DND-41 (cell line): ENCODE results near the gene TPRG1.

Experiments used
- ATAC-seq: fragments of 200-7000 bp; cut with Tn5 transposase; 3 replicates; pipeline ENCODE4 v1.9.1; 2021; ENCODE audit warnings: low read depth; ENCODE audit not compliant: insufficient read depth
- DNase-seq: peaks from one replicate; pipeline ENCODE4 v3.0.0-alpha.2; 2020
- H2AFZ ChIP-seq: 2 replicates; pipeline ENCODE4 v1.6.0; 2012; ENCODE audit warnings: low read depth, low read length
- H3K27ac ChIP-seq: 2 replicates; pipeline ENCODE4 v1.5.1; 2012; ENCODE audit warnings: low read length, inconsistent platforms
- H3K27me3 ChIP-seq: fragments of 200-600 bp; sonication (generic); 2 replicates; pipeline ENCODE4 v1.6.0; 2012; ENCODE audit warnings: low read length, mild to moderate bottlenecking, inconsistent platforms; ENCODE audit not compliant: insufficient read depth, poor library complexity
- H3K36me3 ChIP-seq: 2 replicates; pipeline ENCODE4 v1.5.1; 2012; ENCODE audit warnings: low read length, inconsistent platforms; ENCODE audit not compliant: insufficient read depth
- H3K4me1 ChIP-seq: 2 replicates; pipeline ENCODE4 v1.5.1; 2012; ENCODE audit warnings: mild to moderate bottlenecking, low read length; ENCODE audit not compliant: insufficient read depth
- H3K4me2 ChIP-seq: 2 replicates; pipeline ENCODE4 v1.6.0; 2012; ENCODE audit warnings: mild to moderate bottlenecking, moderate library complexity, low read length, inconsistent platforms; ENCODE audit not compliant: insufficient read depth
- H3K4me3 ChIP-seq, 2 experiments: fragments of 200-600 bp in 1 of 2; shearing (Covaris generic) in 1 of 2; 2 replicates each; pipeline ENCODE4 v1.5.1; 2012 to 2016; ENCODE audit warnings: inconsistent platforms in 2 of 2, low read length in 2 of 2, mild to moderate bottlenecking in 2 of 2, low read depth in 1 of 2, moderate library complexity in 1 of 2
- H3K79me2 ChIP-seq: 2 replicates; pipeline ENCODE4 v1.6.0; 2012; ENCODE audit warnings: low read length, inconsistent platforms; ENCODE audit not compliant: insufficient read depth
- H3K9ac ChIP-seq: 2 replicates; pipeline ENCODE4 v1.6.0; 2012; ENCODE audit warnings: low read depth, mild to moderate bottlenecking, inconsistent platforms, low read length, moderate library complexity
- H3K9me3 ChIP-seq: 2 replicates; pipeline ENCODE4 v1.5.1; 2012; ENCODE audit warnings: low read length, moderate library complexity, mild to moderate bottlenecking, inconsistent platforms; ENCODE audit not compliant: insufficient read depth, severe bottlenecking
- H4K20me1 ChIP-seq: 2 replicates; pipeline ENCODE4 v1.6.0; 2012; ENCODE audit warnings: low read length; ENCODE audit not compliant: insufficient read depth
- EZH2 ChIP-seq: IDR thresholded peaks from 3 replicates; pipeline ENCODE4 v1.6.1; 2012; ENCODE audit warnings: borderline replicate concordance, low read depth, mild to moderate bottlenecking, moderate library complexity, low read length, inconsistent platforms; ENCODE audit not compliant: severe bottlenecking
- TF ChIP-seq, protein P1 (sequence below): IDR thresholded peaks from 2 replicates; pipeline ENCODE4 v1.5.1; 2012; ENCODE audit warnings: borderline replicate concordance, low read length, moderate library complexity, mild to moderate bottlenecking; ENCODE audit not compliant: poor library complexity, severe bottlenecking; ENCODE audit errors: extremely low read depth

TPRG1 gene

GRCh38 chr3:189165092-189165612, 6.6 kb upstream of the TPRG1 start:
- Histone ChIP-seq H3K9ac (no peak overlapping the region), H2AFZ (no peak overlapping the region), H3K9me3 (no peaks in the 10 kb centered on the region), H4K20me1 (no peaks in the 10 kb centered on the region), H3K4me3 (no peak overlapping the region), H3K27me3 (no peaks in the 10 kb centered on the region), H3K36me3 (no peaks in the 10 kb centered on the region), H3K4me1 (no peaks in the 10 kb centered on the region), H3K4me2 (no peak overlapping the region), H3K79me2 (no peaks in the 10 kb centered on the region), H3K27ac (no peak overlapping the region)
- no peak for TF ChIP-seq EZH2
- TF ChIP-seq, protein P1, sequence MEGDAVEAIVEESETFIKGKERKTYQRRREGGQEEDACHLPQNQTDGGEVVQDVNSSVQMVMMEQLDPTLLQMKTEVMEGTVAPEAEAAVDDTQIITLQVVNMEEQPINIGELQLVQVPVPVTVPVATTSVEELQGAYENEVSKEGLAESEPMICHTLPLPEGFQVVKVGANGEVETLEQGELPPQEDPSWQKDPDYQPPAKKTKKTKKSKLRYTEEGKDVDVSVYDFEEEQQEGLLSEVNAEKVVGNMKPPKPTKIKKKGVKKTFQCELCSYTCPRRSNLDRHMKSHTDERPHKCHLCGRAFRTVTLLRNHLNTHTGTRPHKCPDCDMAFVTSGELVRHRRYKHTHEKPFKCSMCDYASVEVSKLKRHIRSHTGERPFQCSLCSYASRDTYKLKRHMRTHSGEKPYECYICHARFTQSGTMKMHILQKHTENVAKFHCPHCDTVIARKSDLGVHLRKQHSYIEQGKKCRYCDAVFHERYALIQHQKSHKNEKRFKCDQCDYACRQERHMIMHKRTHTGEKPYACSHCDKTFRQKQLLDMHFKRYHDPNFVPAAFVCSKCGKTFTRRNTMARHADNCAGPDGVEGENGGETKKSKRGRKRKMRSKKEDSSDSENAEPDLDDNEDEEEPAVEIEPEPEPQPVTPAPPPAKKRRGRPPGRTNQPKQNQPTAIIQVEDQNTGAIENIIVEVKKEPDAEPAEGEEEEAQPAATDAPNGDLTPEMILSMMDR, result no peak
- ATAC-seq (no peak), DNase-seq (no peak)

DNA sequence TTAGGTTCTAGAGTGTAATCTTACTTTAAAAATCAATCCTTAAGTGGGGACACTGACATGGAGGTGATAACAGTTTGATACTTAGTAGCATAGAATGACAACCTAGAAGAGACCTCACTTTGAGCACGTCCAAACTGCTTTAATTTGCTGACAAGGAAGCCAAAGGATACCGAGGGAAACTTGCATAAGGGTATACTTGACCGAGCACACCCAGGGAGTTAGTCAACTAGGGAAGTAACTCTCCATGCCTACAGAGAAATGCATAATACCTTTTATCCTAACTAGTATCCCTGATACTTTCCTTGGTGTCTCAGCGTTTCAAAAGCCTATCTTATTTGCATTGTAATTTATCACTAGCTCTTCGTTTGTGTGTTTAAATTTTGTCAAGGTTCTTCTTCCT, 5.5 kb upstream of the TPRG1 start:
- no peak overlapping the region for H3K27ac ChIP-seq
- no peak overlapping the region for H3K4me3 ChIP-seq
- no peaks in the 10 kb centered on the region for H3K36me3 ChIP-seq
- H2AFZ ChIP-seq, result no peak overlapping the region
- ATAC-seq (no peak), DNase-seq (no peak)
- no peaks in the 10 kb centered on the region for H3K9me3 ChIP-seq
- H3K4me1 ChIP-seq, result no peaks in the 10 kb centered on the region
- TF ChIP-seq EZH2, result no peak
- TF ChIP-seq, protein P1, result no peak
- no peaks in the 10 kb centered on the region for H4K20me1 ChIP-seq
- no peak overlapping the region for H3K9ac ChIP-seq
- no peaks in the 10 kb centered on the region for H3K27me3 ChIP-seq
- H3K4me2 ChIP-seq, result no peak overlapping the region
- no peaks in the 10 kb centered on the region for H3K79me2 ChIP-seq

DNA sequence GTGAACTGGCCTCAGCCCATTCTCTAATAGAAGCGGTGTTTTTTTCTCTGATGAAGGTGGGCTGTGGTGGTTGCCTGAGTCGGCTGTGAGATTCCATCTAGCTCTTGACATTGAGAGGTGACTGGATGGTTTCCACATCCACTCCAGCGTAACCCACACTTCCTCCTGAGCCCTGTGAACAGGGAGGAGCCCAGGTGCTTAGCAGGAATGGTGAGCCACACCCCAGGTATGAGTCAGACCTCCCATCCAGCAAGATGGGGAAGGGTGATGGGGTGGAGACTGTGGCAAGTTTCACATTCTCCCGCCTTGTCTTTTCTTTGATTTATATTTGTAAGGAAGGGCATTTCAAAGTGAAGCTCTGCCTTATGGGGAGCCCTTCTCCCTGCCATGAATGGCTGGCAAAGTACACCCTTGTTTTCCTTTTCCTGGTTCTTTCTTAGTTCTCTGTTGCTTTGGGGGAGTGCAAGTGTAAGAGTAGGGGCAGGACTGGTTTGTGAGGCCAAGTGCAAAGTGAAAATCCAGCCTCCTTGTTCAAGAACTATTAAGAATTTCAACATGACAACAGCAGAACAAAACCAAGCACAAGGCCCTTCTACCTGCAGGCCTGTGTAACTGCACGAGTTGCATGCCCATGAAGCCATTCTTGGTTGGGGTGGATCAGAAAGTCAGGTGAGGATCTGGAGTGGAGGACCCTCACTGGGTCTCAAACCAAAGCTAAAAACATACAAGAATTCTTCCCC, 4.6 kb upstream of the TPRG1 start:
- no peaks in the 10 kb centered on the region for H3K9me3 ChIP-seq
- H2AFZ ChIP-seq, result no peak overlapping the region
- no peaks in the 10 kb centered on the region for H3K79me2 ChIP-seq
- no peak overlapping the region for H3K4me2 ChIP-seq
- H3K9ac ChIP-seq, result no peak overlapping the region
- H3K27ac ChIP-seq, result no peak overlapping the region
- H3K4me1 ChIP-seq, result no peaks in the 10 kb centered on the region
- no peak for DNase-seq
- no peaks in the 10 kb centered on the region for H3K27me3 ChIP-seq
- no peak for ATAC-seq
- TF ChIP-seq EZH2, result no peak
- TF ChIP-seq, protein P1, result no peak
- no peaks in the 10 kb centered on the region for H4K20me1 ChIP-seq
- no peaks in the 10 kb centered on the region for H3K36me3 ChIP-seq
- no peak overlapping the region for H3K4me3 ChIP-seq

DNA sequence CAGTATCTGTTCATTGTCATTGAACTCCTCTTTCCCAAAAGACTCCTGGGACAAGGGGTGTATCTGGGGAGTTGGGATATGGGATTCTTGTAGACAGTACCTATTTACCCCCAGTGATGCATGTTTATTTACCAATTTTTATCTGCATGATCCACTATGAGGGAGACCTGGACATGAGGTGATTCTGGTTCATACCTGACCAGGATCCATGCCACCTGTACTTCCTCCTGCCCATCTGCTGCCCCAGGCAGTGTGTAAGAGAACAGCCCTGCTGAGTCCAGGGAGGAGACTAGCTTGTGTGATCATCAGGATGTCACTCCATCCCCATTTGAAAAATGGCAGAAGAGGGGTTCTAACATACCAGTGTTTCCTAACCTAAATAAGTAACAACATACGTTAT, 3.1 kb upstream of the TPRG1 start:
- H3K4me3 ChIP-seq, result no peak overlapping the region

More for the DNA sequence above, 3.1 kb upstream of the TPRG1 start:
- H3K36me3 ChIP-seq, result no peaks in the 10 kb centered on the region
- H3K79me2 ChIP-seq, result no peaks in the 10 kb centered on the region
- no peak overlapping the region for H3K9ac ChIP-seq
- no peaks in the 10 kb centered on the region for H3K27me3 ChIP-seq
- no peak overlapping the region for H3K4me2 ChIP-seq
- H3K4me1 ChIP-seq, result no peaks in the 10 kb centered on the region
- no peaks in the 10 kb centered on the region for H3K9me3 ChIP-seq
- ATAC-seq, result no peak
- H2AFZ ChIP-seq, result no peak overlapping the region
- H4K20me1 ChIP-seq, result no peaks in the 10 kb centered on the region
- no peak for DNase-seq
- TF ChIP-seq EZH2, result no peak
- TF ChIP-seq, protein P1, result no peak
- no peak overlapping the region for H3K27ac ChIP-seq
